Activated CD4-positive, alpha-beta T cell treated with anti-CD3 and anti-CD28 coated beads for 24 hours (primary cell): ENCODE measurements around the gene INKA1.
A peak's percentile ranks its signal among the peaks of the same experiment; 100 is the strongest.
"Not testable (repeated sequence)": the region's sequence is repeated elsewhere in the genome, so short reads cannot be mapped to it uniquely, and the experiment has no call there.

Experiments
- DNase-seq, 2 donors: peaks; one replicate each; pipeline ENCODE4 v3.0.0-alpha.2; 2020; ENCODE audit warnings: low read depth in 2 of 2

The INKA1 gene

GRCh38 chr3:49802719-49803464, at the start of gene INKA1:
Gene INKA1 (plus strand): TSS chr3:49803261. CDS start chr3:49803393, 132 bp downstream.
- DNase-seq = peak; percentile 84 to 85

DNA sequence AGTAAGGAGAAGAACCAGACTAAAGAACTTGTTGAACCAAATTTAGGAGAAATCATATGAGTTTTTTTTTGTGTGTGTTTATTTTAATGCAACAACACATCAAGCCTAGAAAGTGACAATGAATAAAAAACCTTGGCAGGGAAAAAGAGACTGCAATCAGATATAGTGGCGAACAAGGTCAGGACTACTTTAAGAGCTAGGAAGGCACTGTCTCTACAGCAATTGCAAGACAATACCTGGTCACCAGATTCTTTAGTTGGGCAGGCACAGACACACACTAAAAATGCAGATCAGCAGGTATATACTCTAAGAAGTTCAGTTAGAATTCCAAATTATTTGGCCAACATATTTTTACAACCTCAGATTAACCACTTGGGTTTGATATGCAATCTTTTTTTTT, 48.5 kb upstream of the INKA1 start:
- no peak for DNase-seq

GRCh38 chr3:49756036-49756435, 47.0 kb upstream of the INKA1 start:
- no peak for DNase-seq

DNA sequence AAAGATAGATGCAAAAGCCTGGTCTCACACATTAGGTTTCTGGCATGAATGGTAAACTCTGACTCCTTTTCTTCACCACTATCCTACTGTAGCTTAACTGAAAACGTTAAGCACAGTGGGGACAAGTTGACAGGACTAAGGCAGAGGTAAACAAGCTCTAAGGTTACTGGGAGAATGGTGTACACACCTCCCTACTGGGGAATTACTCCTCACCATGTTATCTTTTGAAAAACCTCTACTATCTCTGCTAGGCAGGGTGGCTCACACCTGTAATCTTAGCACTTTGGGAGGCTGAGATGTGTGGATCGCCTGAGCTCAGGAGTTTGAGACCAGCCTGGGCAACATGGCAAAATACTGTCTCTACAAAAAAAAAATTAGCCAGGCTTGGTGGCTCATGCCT, 45.9 kb upstream of the INKA1 start:
- DNase-seq = no peak

GRCh38 chr3:49759226-49759625, 43.8 kb upstream of the INKA1 start:
- no peak for DNase-seq

- no peak for DNase-seq
Measured at GRCh38 chr3:49761661-49762060, 41.4 kb upstream of the INKA1 start.

DNA sequence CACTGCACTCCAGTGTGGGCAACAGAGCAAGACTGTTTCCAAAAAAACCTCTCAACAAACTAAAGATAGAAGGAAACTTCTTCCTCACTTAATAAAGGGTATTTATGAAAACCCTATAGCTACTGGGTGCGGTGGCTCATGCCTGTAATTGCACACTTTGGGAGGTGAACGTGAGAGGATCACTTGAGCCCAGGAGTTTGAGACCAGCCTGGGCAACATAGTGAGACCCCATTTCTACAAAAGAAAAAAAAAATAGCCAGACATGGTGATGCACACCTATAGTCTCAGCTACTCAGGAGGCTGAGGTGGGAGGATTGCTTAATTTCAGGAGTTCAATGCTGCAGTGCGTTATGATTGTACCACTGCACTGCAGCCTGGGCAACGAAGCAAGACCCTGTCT, 39.1 kb upstream of the INKA1 start:
- DNase-seq = no peak

- no peak for DNase-seq
Measured at GRCh38 chr3:49769286-49769915, 33.7 kb upstream of the INKA1 start.

GRCh38 chr3:49769926-49770325, 33.1 kb upstream of the INKA1 start:
- DNase-seq = no peak

GRCh38 chr3:49771340-49771938, 31.6 kb upstream of the INKA1 start:
- no peak for DNase-seq

DNA sequence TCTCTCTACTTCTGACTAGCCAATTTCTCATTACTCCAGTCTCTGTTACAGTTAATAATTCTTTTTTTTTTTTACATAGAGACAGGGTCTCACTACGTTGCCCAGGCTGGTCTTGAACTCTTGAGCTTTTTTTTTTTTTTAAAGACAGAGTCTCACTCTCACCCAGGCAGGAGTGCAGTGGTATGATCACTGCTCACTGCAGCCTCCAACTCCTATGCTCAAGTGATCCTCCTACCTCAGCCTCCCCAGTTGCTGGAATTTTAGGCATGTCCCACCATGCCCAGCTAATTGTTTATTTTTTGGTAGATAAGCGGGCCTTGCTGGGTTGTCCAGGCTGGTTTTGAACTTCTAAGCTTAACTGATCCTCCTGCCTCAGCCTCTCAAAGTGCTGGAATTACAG, 30.4 kb upstream of the INKA1 start:
- DNase-seq = no peak

- no peak for DNase-seq
Measured at GRCh38 chr3:49775538-49775937, 27.5 kb upstream of the INKA1 start.

GRCh38 chr3:49776101-49776500, 27.0 kb upstream of the INKA1 start:
- not testable (repeated sequence) for DNase-seq

DNA sequence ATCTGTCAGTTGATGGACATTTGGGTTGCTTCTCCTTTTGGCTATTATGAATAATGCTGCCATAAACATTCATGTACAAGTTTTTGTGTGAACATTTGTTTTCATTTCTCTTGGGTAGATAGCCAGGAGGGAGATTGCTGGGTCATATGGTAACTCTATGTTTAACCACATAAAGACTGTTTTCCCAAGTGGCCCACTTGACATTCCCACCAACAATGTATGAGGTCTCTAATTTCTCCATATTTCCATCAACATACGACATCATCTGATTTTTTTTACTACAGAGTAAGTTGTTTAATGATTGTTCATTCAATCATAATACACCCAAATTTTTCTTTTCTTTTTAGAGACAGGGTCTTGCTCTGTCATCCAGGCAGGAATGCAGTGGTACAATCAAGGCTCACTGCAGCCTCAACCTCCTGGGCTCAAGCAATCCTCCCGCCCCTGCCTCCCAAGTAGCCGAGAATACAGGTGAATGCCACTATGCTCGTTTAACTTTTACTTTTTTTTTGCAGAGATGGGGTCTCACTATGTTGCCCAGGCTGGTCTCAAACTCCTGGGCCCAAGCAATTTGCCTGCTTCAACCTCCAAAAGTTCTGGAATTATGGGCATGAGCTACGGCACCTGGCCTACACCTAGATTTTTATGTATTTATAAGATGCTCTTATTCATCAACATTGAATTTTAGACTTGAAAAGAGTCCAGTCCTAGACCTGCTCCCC, 23.5 kb upstream of the INKA1 start:
- DNase-seq = no peak

DNA sequence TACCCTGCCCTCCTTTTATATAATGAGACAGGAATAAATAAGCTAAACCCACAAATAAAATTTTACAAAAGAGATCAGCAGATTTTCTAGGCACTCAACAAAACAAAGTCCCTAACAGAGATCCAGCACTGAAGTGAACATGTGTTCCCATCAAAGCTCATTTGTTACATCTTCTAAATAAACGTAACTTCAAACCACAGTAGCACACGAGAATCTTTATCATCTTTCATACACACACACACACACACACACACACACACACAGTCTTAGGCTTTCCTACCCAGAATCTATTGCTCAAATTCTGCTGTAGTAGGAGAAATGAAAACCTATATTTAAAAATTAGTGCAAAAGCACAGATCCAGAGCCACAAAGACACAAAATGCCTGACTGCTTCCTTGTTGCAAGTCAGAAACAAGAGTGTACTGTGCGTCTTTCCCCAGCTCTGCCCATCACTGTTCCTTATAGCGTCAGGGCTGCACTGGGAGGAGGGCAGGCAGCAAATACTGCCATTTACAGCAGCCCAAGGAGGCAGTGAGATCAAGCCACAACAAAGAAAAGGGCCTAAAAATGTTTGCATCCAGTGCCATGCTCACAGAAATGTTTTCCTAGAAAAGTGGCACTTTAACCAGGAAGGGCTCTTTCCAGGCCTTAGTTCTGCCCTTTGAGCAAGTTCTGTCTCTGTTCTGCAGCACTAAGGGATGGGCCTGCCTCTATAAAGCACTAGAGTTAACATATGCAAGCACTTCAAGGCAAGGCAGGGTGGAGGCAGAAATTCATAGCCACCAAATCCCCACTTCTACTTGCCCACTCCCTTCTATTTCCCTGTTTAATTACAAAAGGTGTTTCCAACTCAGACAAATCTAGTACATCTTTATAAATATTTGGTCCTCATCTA, 22.7 kb upstream of the INKA1 start:
- no peak for DNase-seq

GRCh38 chr3:49780975-49781365, 22.1 kb upstream of the INKA1 start:
- DNase-seq = not testable (repeated sequence)

- no peak for DNase-seq
Measured at GRCh38 chr3:49781415-49782199, 21.5 kb upstream of the INKA1 start.

GRCh38 chr3:49782277-49782676, 20.8 kb upstream of the INKA1 start:
- not testable (repeated sequence) for DNase-seq

GRCh38 chr3:49785565-49786356, 17.3 kb upstream of the INKA1 start:
- no peak for DNase-seq
